ENCODE measurements around the gene PROSER3.

DNA sequence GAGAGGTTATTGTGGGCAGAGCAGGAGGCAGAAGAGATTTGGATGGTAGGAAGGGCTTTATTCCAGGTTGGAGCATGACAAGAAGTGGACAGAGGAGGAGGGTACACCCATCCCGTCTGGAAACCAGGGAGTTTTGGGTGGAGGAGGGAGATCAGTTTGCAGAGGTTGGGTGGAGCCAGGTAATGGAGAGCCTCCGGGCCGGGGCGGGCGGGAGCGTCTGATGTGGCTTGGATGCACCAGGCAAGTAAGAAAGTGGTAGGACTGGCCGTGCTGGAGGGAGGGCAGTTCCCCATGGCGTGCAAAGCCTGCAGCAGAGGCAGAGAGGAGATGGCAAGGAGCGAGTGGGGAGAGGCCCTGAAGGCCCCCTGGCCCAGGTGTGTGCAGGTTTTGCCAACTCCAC, 26.6 kb upstream of the PROSER3 start:
- TF ChIP-seq CTCF (IDR thresholded peaks at IDR 0.05) (no peak), POLR2A (IDR thresholded peaks at IDR 0.05) (no peak)

Data from adrenal gland (tissue), 5 donors.